GM18511 (cell line): Measurements from ENCODE around the gene BBS7.

Source experiments
- ATAC-seq: cut with Tn5 transposase; IDR thresholded peaks from one replicate; pipeline ENCODE4 v1.9.1; 2021; ENCODE audit warnings: mild to moderate bottlenecking, moderate library complexity; ENCODE audit not compliant: unreplicated experiment

Gene BBS7

GRCh38 chr4:121829511-121829910, 40.8 kb downstream of the BBS7 start:
- no peak for ATAC-seq

DNA sequence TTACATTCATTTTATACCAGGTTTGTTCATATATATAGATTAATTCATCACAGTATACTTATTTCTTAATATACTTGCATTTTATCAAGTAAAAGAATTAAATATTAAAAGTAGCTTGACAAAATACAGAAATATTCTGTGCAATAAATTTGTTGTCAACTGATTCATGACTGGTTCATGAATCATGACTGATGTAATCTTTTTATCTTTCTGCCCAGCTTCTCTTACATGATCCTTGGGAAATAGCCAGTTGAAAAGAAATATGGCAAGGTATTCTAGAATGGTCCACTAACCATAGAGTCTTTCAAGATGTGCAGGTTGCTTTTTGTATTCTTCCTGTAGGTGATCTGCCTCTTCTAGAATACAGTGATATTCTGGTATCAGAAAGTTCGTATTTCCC, 42.4 kb downstream of the BBS7 start:
- ATAC-seq, result no peak

GRCh38 chr4:121824950-121825349, 45.3 kb downstream of the BBS7 start:
- no peak for ATAC-seq

- no peak for ATAC-seq
Observed at GRCh38 chr4:121824171-121824527, 46.1 kb downstream of the BBS7 start.

- peak; percentile 94 for ATAC-seq
Observed at GRCh38 chr4:121823505-121824170, 46.6 kb downstream of the BBS7 start, which contains the start of gene CCNA2. CCNA2 (minus strand) TSS chr4:121823883; CDS start chr4:121823628, 255 bp downstream.

DNA sequence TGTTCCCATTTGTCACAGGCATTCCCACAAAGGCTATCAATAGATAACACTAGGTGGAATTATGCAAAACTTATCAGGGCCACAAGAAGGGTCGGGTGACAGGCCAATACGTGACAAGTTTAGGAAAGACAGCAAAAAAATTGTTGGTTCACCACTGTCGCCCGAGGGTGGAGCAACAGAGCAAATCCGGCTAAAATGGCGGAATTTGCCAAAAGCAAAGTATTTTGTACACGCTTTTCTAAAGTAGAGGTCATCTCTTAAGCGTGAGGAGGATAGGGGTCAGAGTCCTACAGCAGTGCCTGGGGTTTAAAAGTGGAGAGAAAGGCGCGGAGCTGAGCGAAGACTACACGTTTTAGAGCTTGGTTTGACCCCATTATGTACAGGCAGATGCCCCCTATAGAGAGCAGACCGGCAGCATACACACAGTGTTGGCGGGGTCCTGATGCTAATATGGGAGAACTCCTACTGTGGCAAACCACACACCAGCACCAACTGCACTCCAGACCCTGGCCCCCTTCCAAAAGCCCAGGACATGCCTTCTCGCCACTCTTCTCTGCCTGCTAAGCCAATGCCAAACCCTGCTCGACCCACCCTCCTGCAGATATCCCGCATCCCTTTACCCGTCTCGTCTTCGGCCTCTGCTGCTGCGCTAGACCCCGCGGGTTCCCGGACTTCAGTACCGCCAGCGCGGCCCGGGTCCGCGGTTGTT, 47.3 kb downstream of the BBS7 start:
- ATAC-seq, result peak; percentile 48

DNA sequence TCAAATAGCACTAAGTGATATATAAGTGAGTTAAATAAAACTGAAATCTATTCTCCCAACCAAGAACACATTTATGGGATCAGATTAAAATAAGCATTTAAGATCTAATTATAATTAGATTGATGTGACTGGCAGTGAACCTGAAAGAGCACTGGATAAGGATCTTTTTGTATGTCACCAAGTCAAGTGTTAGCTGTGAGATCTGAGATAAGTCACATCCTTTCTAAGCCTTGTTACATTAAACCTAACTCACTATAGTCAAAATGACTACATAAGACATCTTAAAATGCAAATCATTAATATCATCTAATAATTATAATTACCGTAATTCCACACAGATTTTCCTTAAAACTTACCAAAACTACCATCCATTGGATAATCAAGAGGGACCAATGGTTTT, 48.2 kb downstream of the BBS7 start:
- ATAC-seq, result no peak

DNA sequence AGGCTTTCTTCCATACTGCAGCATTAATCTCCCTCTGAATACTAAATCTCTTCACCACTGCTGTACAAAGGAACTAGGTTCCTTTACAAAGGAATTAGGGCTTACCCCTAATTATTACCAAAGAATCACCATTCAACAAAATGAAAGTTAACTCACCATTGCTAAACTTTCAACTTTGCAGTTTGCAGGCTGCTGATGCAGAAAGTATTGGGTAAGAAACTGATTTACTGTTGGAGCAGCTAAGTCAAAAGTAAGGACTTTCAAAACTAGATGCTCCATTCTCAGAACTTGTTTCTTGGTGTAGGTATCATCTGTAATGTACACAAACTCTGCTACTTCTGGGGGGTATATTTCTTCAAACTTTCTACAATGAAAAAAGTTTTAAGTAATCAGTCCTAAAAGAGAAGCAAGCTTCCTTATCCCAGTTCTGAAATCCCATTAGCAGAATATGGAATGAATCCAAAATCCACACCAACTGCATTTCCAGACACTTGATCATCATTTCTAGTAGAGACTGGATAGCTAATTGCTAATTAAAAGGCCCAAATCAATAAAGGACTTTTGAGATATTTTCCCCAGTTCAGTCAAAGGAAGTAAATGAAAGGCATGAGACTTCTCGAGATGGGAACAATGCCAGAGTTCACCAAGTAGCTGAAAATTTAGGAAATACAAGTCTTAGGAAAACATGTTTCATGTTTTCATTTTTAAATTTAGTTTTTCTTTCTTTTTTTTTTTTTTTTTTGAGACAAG, 50.9 kb downstream of the BBS7 start:
- ATAC-seq, result no peak

DNA sequence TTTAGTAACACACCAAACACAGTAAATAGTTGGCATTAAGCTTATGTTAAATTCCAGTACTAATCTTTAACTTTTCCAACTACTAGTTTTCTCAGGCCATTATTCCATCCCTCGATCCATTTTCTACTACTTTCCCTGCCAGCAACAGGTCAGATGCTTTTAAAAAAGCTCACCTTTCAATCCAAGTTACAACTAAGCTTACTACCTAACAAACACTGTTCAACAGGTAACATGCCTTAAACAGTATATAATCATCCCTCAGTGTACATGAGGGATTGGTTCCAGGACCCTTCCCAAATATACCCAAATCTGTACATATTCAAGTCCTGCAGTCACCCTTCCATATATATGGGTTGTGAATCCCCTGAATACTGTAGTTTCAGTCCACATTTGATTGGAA, 52.1 kb downstream of the BBS7 start:
- no peak for ATAC-seq

- no peak for ATAC-seq
Observed at GRCh38 chr4:121817701-121818100, 52.6 kb downstream of the BBS7 start.

DNA sequence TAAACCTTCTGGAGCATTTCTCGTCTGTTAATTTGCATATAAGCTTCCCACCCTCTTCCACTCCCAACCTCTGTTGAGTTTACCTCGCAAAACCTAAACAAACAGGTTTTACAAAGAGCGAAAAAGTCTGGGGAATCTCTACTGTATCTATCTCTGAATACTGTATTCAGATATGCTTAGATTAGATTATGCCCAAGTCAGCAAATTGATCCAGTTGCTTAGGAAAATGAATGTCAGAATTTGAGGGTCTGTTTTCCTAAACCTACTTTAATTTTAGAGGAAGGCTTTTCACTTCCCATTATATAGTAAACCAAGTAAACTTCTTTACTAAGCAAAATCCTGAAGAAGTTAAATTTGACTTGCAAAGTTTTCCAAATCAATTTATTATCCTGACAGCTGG, 53.3 kb downstream of the BBS7 start:
- no peak for ATAC-seq

DNA sequence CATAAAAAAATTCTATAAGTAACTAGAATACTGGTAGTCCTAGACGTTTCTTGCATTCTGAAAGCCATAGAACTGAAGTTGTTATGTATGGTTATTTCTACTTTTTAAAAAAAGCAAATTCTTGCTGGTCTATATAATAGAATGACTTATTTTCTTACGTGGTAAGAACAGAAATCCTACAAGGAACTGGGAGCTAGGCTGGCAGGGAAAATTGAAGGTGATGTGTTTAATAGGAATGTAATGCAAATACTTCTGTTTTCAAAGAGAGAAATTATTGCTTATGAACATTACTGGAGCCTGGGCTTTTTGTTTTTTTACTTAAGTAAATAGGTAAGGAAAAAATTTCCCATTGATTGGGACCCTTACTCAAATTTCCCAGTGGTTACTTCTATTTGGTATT, 55.5 kb downstream of the BBS7 start:
- ATAC-seq, result no peak

DNA sequence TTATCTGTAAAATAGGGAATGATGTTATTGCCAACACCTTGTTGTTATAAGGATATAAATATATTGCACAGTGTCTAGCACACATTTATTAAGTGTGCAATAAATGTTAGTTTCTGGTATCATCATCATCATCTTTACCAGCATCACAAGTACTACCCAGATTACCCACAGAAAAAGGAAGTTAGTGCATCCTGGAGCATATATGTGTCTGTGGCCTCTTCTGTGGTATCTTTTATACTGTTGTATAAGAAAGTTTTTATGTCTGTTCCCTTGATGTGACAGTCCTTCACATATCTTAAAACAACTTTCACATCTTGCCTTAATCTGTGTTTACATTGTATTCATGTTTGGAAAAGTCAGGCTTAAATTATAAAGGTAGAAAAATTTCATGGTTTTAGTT, 59.2 kb downstream of the BBS7 start:
- ATAC-seq, result no peak

GRCh38 chr4:121806411-121806810, 63.9 kb downstream of the BBS7 start:
- no peak for ATAC-seq

- ATAC-seq, result no peak
Observed at GRCh38 chr4:121801715-121802075, 68.6 kb downstream of the BBS7 start.

DNA sequence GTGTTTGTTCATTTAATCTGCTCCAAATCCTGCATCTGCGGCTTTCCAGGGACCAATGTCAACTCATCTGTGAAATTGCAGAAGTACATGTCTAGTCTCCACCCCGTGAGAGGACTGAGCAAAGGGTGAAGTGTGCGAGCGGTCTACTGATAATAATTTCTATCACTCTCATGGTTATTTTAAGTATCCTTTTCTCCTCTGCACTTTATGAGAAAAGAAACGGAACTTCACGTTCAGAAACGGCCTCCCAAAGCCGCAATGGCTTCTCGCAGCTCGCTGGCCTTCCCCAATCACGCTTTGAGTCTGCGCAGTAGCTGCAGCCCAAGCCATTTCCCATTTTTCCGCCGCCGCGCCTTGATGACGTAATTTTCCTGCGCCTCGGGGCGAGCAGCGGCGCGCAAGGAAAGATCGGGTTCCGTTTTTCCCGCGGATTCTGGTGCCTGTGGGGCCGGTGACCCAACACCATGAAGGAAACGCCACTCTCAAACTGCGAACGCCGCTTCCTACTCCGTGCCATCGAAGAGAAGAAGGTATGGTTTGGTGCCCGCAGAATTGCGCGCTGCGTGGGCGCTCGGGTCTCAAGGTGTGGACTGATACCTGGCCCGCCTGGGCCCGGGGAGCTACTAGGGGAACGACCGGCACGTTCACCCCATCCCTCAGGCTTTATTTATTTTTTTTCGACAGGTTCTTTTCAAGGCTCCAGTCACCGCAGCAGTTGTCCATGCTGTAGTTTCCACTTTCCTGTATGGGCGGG, 69.1 kb downstream of the BBS7 start, which contains the start of gene EXOSC9:
Gene EXOSC9 (plus strand): TSS at position 363 of the 754 bp plus-strand sequence. CDS start 102 bp downstream, at position 465.
- peak; percentile 88 for ATAC-seq

DNA sequence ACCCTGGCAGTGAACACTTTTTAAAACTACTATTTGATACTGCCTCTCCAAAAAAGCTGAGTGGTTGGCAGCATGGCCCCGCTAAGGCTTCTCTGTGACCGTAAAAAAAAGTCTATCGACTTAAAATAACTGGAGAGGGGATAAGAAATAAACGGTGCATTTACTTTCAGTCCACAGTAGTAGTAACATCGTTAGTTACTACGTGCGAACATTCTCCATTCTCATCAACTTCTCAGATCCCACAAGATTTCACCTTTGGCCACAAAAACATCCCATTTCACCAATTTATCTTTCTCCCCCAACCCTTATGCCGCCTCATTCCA, 69.7 kb downstream of the BBS7 start:
- ATAC-seq, result peak; percentile 35

GRCh38 chr4:121799867-121800501, 70.3 kb downstream of the BBS7 start:
- ATAC-seq, result no peak

DNA sequence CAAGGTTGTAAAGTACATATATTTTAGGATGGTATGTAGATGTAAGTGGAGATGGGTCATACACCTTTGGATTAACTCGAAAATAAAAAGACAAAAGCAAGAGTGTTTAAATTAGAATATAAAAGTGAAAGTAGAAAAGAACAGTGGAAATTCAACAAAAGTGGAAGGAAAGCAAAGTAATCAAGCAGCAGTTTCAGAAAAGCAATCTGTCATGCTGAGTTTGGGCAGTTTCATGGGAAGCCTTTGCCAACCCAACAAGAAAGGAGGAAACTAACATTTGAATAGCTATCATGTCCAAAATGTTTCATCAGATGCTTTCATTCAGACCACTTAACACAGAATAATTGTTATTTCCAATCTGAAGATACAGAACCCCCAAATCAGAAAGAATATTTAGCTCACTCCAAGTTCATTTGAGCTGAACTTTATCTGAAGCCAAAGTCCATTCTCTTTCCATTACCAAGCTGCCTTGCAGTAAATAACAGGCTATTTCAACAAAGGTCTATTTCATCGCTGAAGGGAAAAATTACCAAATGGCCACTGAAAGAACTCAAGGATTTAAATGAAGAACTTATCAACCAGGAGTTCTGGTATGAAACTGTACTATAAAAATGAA, 71.0 kb downstream of the BBS7 start:
- ATAC-seq, result no peak

- no peak for ATAC-seq
Observed at GRCh38 chr4:121796283-121796682, 74.0 kb downstream of the BBS7 start.
